GM13977 (cell line): ENCODE results near the gene ARID5B.

Experiments used
- DNase-seq: peaks from one replicate; pipeline ENCODE4 v3.0.0; 2012; ENCODE audit warnings: low spot score
- in situ Hi-C: fragments of 300-500 bp; cut with MboI; formaldehyde crosslinking; loops from one replicate; pipeline ENCODE4 v1.12.0; 2022; ENCODE audit warnings: low sequenced_read_pairs, low pct_unique_long_range_greater_than_20kb, mixed read lengths, inconsistent platforms; ENCODE audit not compliant: unreplicated experiment
- TF ChIP-seq, protein P1 (sequence below): IDR thresholded peaks from 2 replicates; pipeline ENCODE4 v1.5.1; 2012; ENCODE audit warnings: mild to moderate bottlenecking, control low read depth; ENCODE audit not compliant: insufficient read depth; ENCODE audit errors: extremely low read depth, missing control alignments

Gene ARID5B

GRCh38 chr10:61918989-61919388, 17.5 kb downstream of the ARID5B start:
- TF ChIP-seq, protein P1, sequence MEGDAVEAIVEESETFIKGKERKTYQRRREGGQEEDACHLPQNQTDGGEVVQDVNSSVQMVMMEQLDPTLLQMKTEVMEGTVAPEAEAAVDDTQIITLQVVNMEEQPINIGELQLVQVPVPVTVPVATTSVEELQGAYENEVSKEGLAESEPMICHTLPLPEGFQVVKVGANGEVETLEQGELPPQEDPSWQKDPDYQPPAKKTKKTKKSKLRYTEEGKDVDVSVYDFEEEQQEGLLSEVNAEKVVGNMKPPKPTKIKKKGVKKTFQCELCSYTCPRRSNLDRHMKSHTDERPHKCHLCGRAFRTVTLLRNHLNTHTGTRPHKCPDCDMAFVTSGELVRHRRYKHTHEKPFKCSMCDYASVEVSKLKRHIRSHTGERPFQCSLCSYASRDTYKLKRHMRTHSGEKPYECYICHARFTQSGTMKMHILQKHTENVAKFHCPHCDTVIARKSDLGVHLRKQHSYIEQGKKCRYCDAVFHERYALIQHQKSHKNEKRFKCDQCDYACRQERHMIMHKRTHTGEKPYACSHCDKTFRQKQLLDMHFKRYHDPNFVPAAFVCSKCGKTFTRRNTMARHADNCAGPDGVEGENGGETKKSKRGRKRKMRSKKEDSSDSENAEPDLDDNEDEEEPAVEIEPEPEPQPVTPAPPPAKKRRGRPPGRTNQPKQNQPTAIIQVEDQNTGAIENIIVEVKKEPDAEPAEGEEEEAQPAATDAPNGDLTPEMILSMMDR: no peak
- no peak for DNase-seq
- in situ Hi-C loops: loop anchor here (25.0 kb wide), 1 partner anchor 318 kb away; no protein-coding TSS in a partner anchor

DNA sequence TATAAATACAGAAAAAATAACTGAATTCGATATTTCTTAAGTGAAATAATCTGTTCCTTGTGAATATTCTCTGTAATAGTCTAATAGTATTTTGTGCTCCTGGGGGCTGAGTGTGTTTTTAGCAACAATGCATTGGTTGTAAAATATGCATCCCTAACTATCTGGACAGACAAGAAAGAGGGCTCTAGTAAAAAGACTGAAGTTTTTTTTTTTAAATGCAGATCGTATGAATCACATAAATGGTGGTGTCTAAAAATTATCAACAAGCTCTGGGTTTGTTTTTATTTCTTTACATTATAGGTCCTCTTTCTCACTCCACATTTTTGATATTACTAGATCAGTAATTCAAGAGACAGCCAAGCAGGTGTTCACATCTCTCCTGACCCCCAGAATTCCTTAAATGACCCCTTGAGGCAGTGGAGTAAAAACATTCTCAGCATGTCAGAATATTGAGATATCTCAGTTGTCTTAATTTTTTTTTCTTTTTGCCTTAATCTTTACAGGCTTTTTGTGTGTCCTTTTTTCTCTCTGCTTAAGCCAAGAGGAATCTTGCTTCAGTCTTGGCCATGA, 18.2 kb downstream of the ARID5B start:
- in situ Hi-C loops: loop anchor here (25.0 kb wide), 1 partner anchor 318 kb away; no protein-coding TSS in a partner anchor
- DNase-seq: no peak
- TF ChIP-seq, protein P1: no peak

DNA sequence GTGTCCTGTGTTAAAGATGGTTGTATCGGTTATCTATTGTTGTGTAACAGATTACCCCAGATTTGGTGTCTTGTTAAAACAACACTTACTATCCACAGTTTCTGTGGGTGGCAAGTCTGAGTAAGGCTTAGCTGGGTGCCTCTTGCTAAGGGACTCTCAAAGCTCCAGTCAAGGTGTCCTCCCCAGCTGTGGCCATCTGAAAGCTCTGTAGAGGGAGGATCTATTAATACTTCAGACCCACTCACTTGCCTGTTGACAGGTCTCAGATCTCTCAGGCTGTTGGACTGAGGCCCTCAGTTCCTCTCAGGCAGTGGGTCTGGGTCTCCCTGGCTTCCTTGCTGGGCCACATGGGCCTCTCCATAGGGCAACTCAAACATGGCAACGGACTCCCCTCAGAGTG, 19.6 kb downstream of the ARID5B start:
- TF ChIP-seq, protein P1: no peak
- DNase-seq: no peak
- in situ Hi-C loops: loop anchor here (25.0 kb wide), 1 partner anchor 316 kb away; no protein-coding TSS in a partner anchor

GRCh38 chr10:61923210-61923949, 21.9 kb downstream of the ARID5B start:
- no peak for DNase-seq
- in situ Hi-C loops: loop anchor here (25.0 kb wide), 1 partner anchor 314 kb away; no protein-coding TSS in a partner anchor
- TF ChIP-seq, protein P1: no peak

DNA sequence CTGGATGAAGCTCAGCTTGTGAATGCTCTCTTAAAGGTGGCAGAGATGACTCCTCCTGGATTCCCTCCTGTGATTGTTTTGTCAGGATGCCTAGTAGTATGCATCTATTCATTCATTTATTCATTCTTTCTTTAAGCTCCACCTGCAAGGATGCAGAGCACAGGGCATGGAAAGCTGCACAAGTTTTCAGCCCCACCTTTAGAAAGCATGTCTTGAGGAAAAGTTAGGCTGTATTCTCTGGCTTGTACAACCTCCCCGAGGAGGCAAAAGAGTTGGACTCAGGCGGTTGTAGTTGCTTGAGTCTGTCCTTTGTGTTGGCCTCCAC, 22.4 kb downstream of the ARID5B start:
- TF ChIP-seq, protein P1: no peak
- in situ Hi-C loops: loop anchor here (25.0 kb wide), 1 partner anchor 313 kb away; no protein-coding TSS in a partner anchor
- no peak for DNase-seq

DNA sequence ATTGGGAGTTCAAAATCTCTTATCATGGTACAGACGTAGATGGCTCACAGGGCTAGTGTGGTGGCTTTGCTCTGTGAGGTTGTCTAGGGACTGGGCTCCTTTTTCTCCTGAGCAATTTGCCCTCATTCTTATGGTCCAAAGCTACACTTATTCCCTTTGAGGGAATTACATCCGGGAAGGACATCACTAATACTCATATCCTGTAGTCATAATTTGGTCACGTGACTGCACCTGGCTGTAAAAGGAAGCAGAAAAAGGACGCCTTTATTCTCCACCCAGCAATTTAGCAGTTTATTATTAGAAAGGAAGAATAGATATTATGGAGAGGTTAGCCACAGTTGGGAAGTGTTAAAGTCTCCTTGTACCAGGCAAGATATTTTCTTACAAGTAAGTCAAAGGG, 28.1 kb downstream of the ARID5B start:
- DNase-seq: no peak
- in situ Hi-C loops: no loop called here
- TF ChIP-seq, protein P1: no peak
